Sigmoid colon (tissue), 7 donors: ENCODE data around the gene TMEM126A. TPM values are rescaled to one million over a fixed set of nuclear protein-coding genes. Genes with fewer than 3 reads are reported as not detected.

Source experiments
- DNase-seq: peaks from one replicate; pipeline ENCODE4 v3.0.0-alpha.2; 2019
- H3K27ac ChIP-seq, 4 donors: fragments of 200-600 bp; sonication (generic); one replicate each; pipeline ENCODE4 v1.5.1; 2016 to 2019; ENCODE audit warnings: mild to moderate bottlenecking in 1 of 4
- H3K27me3 ChIP-seq, 3 donors: fragments of 200-600 bp; sonication (generic); one replicate each; pipeline ENCODE4 v1.5.1; 2019; ENCODE audit warnings: mild to moderate bottlenecking in 1 of 3
- H3K36me3 ChIP-seq, 4 donors: fragments of 200-600 bp; sonication (generic); one replicate each; pipeline ENCODE4 v1.5.1; 2016 to 2019
- H3K4me1 ChIP-seq, 4 donors: fragments of 200-600 bp; sonication (generic); one replicate each; pipeline ENCODE4 v1.5.1; 2017 to 2019
- H3K4me3 ChIP-seq, 4 donors: fragments of 200-600 bp; sonication (generic); one replicate each; pipeline ENCODE4 v1.5.1; 2017 to 2019; ENCODE audit warnings: mild to moderate bottlenecking in 2 of 4, moderate library complexity in 1 of 4
- H3K9me3 ChIP-seq, 4 donors: fragments of 200-600 bp in 3 of 4; sonication (generic) in 3 of 4; one replicate each; pipeline versions ENCODE4 v1.5.1 to v1.6.1; 2013 to 2019
- EP300 ChIP-seq, 4 donors: sonication (generic); formaldehyde crosslinking; IDR thresholded peaks; one replicate each; pipeline ENCODE4 v1.6.1; 2017; ENCODE audit warnings: antibody characterized with exemption in 4 of 4
- POLR2A ChIP-seq, 2 donors: fragments of 450-650 bp; IDR thresholded peaks; one replicate each; pipeline ENCODE4 v1.6.1; 2016; ENCODE audit warnings: antibody characterized with exemption in 2 of 2, mild to moderate bottlenecking in 2 of 2, moderate library complexity in 2 of 2
- POLR2AphosphoS5 ChIP-seq, 4 donors: sonication (generic); formaldehyde crosslinking; IDR thresholded peaks; one replicate each; pipeline ENCODE4 v1.6.1; 2017; ENCODE audit warnings: antibody characterized with exemption in 4 of 4
- WGBS, 2 donors: extraction: QIAGEN DNeasy Blood & Tissue Kit; methylation state at CpG; one replicate each; pipeline ENCODE4 v1.1.7; 2013; 5-methylcytosine and 5-hydroxymethylcytosine counted together
- intact Hi-C: fragments of 100-400 bp; cut with DNase I; formaldehyde crosslinking; loops from one replicate; pipeline ENCODE4 v1.15.1; 2023
- polyA plus RNA-seq, 3 donors: library from polyadenylated mRNA; stranded (reverse); fragments of 200-250 nt; gene quantifications; one replicate each; pipeline ENCODE4 v1.2.3, GENCODE V29; 2013
- total RNA-seq, 4 donors: library from RNA; depleted of rRNA; stranded (reverse); fragments of >200 nt; gene quantifications; one replicate each; pipeline ENCODE4 v1.1.0, GENCODE V29; 2016
- TF ChIP-seq, protein P1 (sequence below), 4 experiments: fragments of 450-650 bp in 3 of 4; fragments of 200-600 bp in 1 of 4; IDR thresholded peaks; one replicate each; pipeline ENCODE4 v1.5.1; 2016 to 2019; ENCODE audit warnings: antibody characterized with exemption in 4 of 4, mild to moderate bottlenecking in 3 of 4, moderate library complexity in 2 of 4
- donor health status: healthy with polysubstance abuse.
- donor health status: Bipolar disorder and iron deficiency.
- donor health status: healthy.

Gene TMEM126A
- total and polyA plus RNA-seq, 7 donors = 21.0 to 46.2 (median 42.5) TPM

DNA sequence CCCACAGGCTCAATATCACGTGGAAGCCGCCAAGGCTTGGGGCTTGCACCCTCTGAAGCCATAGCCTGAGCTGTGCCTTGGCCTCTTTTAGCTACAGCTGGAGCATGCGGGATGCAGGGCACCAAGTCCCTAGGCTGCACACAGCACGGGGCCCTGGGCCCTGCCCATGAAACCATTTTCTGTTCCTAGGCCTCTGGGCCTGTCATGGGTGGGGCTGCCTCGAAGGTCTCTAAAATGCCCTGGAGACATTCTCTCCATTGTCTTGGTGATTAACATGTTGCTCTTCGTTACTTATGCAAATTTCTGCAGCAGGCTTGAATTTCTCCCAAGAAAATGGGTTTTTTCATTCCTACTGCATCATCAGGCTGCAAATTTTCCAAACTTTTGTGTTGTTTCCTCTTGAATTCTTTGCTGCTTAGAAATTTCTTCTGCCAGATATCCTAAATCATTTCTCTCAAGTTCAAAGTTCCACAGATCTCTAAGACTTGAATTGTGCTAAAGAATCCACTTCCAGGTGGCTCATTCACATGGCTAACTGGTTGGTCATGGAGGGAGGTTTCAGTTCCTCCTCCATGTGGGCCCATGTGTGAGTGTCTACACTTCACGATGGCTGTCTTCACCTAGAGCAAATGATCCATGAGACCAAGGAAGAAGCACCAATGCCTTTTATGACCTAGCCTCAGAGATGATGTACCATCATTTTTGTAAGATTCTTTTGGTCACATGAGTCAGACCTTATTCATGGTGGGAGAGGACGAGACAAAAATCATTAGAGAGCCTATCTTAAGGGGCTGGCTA lies 24.5 kb downstream of the TMEM126A start:
- Histone ChIP-seq H3K9me3 (no peaks in the 10 kb centered on the region), H3K4me1 (no peaks in the 10 kb centered on the region), H3K27me3 (no peaks in the 10 kb centered on the region), H3K36me3 (no peaks in the 10 kb centered on the region), H3K4me3 (no peak overlapping the region), H3K27ac (no peak overlapping the region)
- no peak for DNase-seq
- TF ChIP-seq, protein P1, sequence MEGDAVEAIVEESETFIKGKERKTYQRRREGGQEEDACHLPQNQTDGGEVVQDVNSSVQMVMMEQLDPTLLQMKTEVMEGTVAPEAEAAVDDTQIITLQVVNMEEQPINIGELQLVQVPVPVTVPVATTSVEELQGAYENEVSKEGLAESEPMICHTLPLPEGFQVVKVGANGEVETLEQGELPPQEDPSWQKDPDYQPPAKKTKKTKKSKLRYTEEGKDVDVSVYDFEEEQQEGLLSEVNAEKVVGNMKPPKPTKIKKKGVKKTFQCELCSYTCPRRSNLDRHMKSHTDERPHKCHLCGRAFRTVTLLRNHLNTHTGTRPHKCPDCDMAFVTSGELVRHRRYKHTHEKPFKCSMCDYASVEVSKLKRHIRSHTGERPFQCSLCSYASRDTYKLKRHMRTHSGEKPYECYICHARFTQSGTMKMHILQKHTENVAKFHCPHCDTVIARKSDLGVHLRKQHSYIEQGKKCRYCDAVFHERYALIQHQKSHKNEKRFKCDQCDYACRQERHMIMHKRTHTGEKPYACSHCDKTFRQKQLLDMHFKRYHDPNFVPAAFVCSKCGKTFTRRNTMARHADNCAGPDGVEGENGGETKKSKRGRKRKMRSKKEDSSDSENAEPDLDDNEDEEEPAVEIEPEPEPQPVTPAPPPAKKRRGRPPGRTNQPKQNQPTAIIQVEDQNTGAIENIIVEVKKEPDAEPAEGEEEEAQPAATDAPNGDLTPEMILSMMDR (IDR thresholded peaks at IDR 0.05) = no peak
- TF ChIP-seq POLR2AphosphoS5 (IDR thresholded peaks at IDR 0.05) (no peak), EP300 (IDR thresholded peaks at IDR 0.05) (no peak), POLR2A (IDR thresholded peaks at IDR 0.05) (no peak)
- WGBS, 2 donors = 89 to 92% methylated on average over 8 of the region's 8 CpGs
- intact Hi-C loops = no loop called here

DNA sequence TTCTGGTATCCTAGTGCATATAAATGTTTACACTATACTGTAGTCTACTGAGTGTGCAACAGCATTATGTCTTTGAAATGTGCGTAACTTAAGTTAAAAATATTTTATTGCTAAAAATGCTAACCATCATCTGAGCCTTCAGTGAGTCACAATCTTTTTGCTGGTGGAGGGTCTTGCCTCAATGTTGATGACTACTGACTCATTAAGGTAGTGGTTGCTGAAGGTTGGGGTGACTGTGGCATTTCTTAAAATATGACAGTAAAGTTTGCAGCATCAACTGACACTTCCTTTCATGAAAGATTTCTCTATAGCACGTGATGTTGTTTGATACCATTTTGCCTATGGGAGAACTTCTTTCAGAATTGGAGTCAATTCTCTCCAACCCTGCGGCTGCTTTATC lies 25.6 kb downstream of the TMEM126A start:
- Histone ChIP-seq H3K4me3 (no peak overlapping the region), H3K9me3 (no peaks in the 10 kb centered on the region), H3K27me3 (no peaks in the 10 kb centered on the region), H3K4me1 (no peaks in the 10 kb centered on the region), H3K36me3 (no peaks in the 10 kb centered on the region), H3K27ac (no peak overlapping the region)
- 93 to 96% methylated on average over 3 of the region's 3 CpGs for WGBS, 2 donors
- DNase-seq = no peak
- intact Hi-C loops = no loop called here
- no peak for TF ChIP-seq POLR2A (IDR thresholded peaks at IDR 0.05)
- no peak for TF ChIP-seq EP300 (IDR thresholded peaks at IDR 0.05)
- TF ChIP-seq POLR2AphosphoS5 (IDR thresholded peaks at IDR 0.05) = no peak
- TF ChIP-seq, protein P1 (IDR thresholded peaks at IDR 0.05) = no peak

DNA sequence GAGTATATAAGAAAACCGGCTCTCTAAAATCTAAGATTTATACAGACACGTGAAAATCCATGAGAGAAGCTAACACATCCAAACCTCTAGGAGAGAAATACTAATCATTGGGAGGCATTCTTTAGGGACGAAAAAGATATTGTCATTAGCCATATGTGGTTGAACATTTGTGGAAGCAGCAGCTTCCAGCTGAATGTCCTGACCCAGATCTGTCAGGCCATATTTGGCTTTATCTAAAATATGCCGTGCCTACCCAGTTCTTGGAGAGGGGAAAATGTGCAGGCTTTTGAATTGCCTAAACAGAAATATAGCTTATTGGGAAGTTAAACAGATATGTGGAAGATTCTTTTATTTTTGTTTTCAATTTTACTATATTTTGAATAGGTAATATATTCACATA lies 31.8 kb downstream of the TMEM126A start:
- no peaks in the 10 kb centered on the region for H3K9me3 ChIP-seq
- H3K4me3 ChIP-seq = no peak overlapping the region
- no peaks in the 10 kb centered on the region for H3K36me3 ChIP-seq
- intact Hi-C loops = no loop called here
- TF ChIP-seq, protein P1 (IDR thresholded peaks at IDR 0.05) = no peak
- TF ChIP-seq EP300 (IDR thresholded peaks at IDR 0.05) = no peak
- TF ChIP-seq POLR2AphosphoS5 (IDR thresholded peaks at IDR 0.05) = no peak
- no peak for TF ChIP-seq POLR2A (IDR thresholded peaks at IDR 0.05)
- no peak for DNase-seq
- H3K27ac ChIP-seq = no peak overlapping the region
- peaks cover 0 to 4% (median 0%) of the 10 kb centered on the region in 4 donors for H3K4me1 ChIP-seq
- no peaks in the 10 kb centered on the region for H3K27me3 ChIP-seq
- 88 to 91% methylated on average over 4 of the region's 4 CpGs for WGBS, 2 donors

DNA sequence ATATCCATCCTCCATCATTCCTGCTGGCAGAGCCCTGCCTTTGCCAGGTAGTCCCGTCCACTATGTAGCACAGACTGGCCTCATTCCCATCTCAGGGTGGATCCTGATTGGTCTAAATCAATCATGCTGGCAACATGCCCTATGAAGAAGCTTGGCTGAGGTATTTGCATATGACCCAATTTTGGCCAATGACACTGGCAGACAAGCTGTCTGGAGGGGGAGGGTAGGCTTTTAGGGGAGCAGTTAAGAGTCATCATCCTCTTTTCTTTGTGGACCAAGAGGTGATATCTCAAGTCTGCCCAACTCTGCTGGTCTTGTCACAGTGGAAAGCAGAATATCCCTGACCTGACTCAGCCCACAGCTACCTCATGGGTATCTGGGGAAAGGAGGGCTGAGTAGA lies 33.1 kb downstream of the TMEM126A start:
- Histone ChIP-seq H3K9me3 (no peaks in the 10 kb centered on the region), H3K36me3 (no peaks in the 10 kb centered on the region), H3K4me1 (peaks cover 0 to 15% (median 9%) of the 10 kb centered on the region in 4 donors), H3K4me3 (no peak overlapping the region), H3K27ac (no peak overlapping the region), H3K27me3 (no peaks in the 10 kb centered on the region)
- 76 to 94% methylated on average over 1 of the region's 1 CpG for WGBS, 2 donors
- DNase-seq = no peak
- TF ChIP-seq POLR2AphosphoS5 (IDR thresholded peaks at IDR 0.05) (no peak), POLR2A (IDR thresholded peaks at IDR 0.05) (no peak), EP300 (IDR thresholded peaks at IDR 0.05) (no peak)
- TF ChIP-seq, protein P1 (IDR thresholded peaks at IDR 0.05) = no peak
- intact Hi-C loops = loop anchor here (10.0 kb wide), 3 partner anchors 174 to 384 kb away; partner anchors contain the start of genes CCDC83 and PICALM
